HepG2 (cell line): Measurements from ENCODE around the gene CAPZA1. TPM values are rescaled to one million over a fixed set of nuclear protein-coding genes. Genes with fewer than 3 reads are reported as not detected.

Experiments
- HNF4A ChIP-seq: sonication (generic); formaldehyde crosslinking; IDR thresholded peaks from 2 replicates; pipeline ENCODE4 v1.4.0; 2020; ENCODE audit warnings: missing genetic modification reagents
- HOXA3 ChIP-seq: sonication (generic); formaldehyde crosslinking; IDR thresholded peaks from 2 replicates; pipeline ENCODE4 v1.5.0; 2020; ENCODE audit warnings: missing genetic modification reagents
- HOXA9 ChIP-seq: sonication (generic); formaldehyde crosslinking; IDR thresholded peaks from 2 replicates; pipeline ENCODE4 v1.8.1; 2022; ENCODE audit warnings: missing genetic modification reagents, mild to moderate bottlenecking, moderate library complexity, borderline replicate concordance
- IRF9 ChIP-seq: sonication (generic); formaldehyde crosslinking; IDR thresholded peaks from 2 replicates; pipeline ENCODE4 v1.8.0; 2022; ENCODE audit warnings: missing genetic modification reagents, mild to moderate bottlenecking, borderline replicate concordance
- IRX3 ChIP-seq: sonication (generic); formaldehyde crosslinking; IDR thresholded peaks from 2 replicates; pipeline ENCODE4 v1.8.1; 2023; ENCODE audit warnings: mild to moderate bottlenecking, low read depth, missing genetic modification reagents, borderline replicate concordance
- KLF11 ChIP-seq: IDR thresholded peaks from 2 replicates; pipeline ENCODE4 v1.6.1; 2016; ENCODE audit warnings: missing compliant biosample characterization
- NFIB ChIP-seq: sonication (generic); formaldehyde crosslinking; IDR thresholded peaks from 2 replicates; pipeline ENCODE4 v1.9.0; 2021; ENCODE audit warnings: missing genetic modification reagents, mild to moderate bottlenecking, borderline replicate concordance
- PAXIP1 ChIP-seq: sonication (generic); formaldehyde crosslinking; conservative IDR thresholded peaks from 2 replicates; pipeline ENCODE4 v1.4.0; 2020; ENCODE audit warnings: mild to moderate bottlenecking, missing genetic modification reagents, moderate library complexity
- RBM39 ChIP-seq: fragments of 200-400 bp; formaldehyde crosslinking; IDR thresholded peaks from one replicate; pipeline ENCODE4 v1.6.1; 2018; ENCODE audit warnings: antibody characterized with exemption, mild to moderate bottlenecking, low read depth, low read length; ENCODE audit not compliant: poor library complexity, severe bottlenecking
- RCOR2 ChIP-seq: IDR thresholded peaks from 2 replicates; pipeline ENCODE4 v1.6.1; 2016; ENCODE audit warnings: missing biosample characterization, missing genetic modification reagents
- TFAP4 ChIP-seq: sonication (generic); IDR thresholded peaks from 2 replicates; pipeline ENCODE4 v1.6.1; 2016; ENCODE audit warnings: low read depth, borderline replicate concordance
- YY1 ChIP-seq: IDR thresholded peaks from 2 replicates; pipeline ENCODE4 v1.6.1; 2011; ENCODE audit warnings: low read length, low read depth, moderate library complexity, mild to moderate bottlenecking; ENCODE audit not compliant: insufficient read depth, insufficient replicate concordance
- ZBTB10 ChIP-seq: sonication (generic); formaldehyde crosslinking; IDR thresholded peaks from 2 replicates; pipeline ENCODE4 v1.4.0; 2020; ENCODE audit warnings: missing genetic modification reagents, borderline replicate concordance
- ZNF143 ChIP-seq: sonication (generic); formaldehyde crosslinking; IDR thresholded peaks from 2 replicates; pipeline ENCODE4 v1.4.0; 2020; ENCODE audit warnings: missing genetic modification reagents
- ZNF235 ChIP-seq: sonication (generic); formaldehyde crosslinking; IDR thresholded peaks from 2 replicates; pipeline ENCODE4 v1.8.1; 2023; ENCODE audit warnings: mild to moderate bottlenecking, missing genetic modification reagents, borderline replicate concordance
- ZNF672 ChIP-seq: sonication (generic); formaldehyde crosslinking; IDR thresholded peaks from 2 replicates; pipeline ENCODE4 v1.8.1; 2022; ENCODE audit warnings: missing genetic modification reagents
- ZSCAN12 ChIP-seq: sonication (generic); formaldehyde crosslinking; IDR thresholded peaks from 2 replicates; pipeline ENCODE4 v1.9.0; 2021; ENCODE audit warnings: mild to moderate bottlenecking, missing genetic modification reagents
- polyA plus RNA-seq, 8 experiments: library from polyadenylated mRNA; depleted of rRNA in 3 of 8; stranded (reverse) in 7 of 8; unstranded in 1 of 8; fragments of >200 nt; fragmentation: Illumina TruSeq in 4 of 8; extraction: Trizol in 4 of 8; gene quantifications; 2 replicates each; pipeline versions ENCODE4 v1.2.1 to v1.2.3, GENCODE V29; 2011 to 2016; ENCODE audit warnings: low read depth in 4 of 8, missing spikeins in 1 of 8, mixed read lengths in 1 of 8; ENCODE audit not compliant: insufficient read depth in 1 of 8
- total RNA-seq, 5 experiments: library from RNA; depleted of rRNA; stranded (reverse); fragments of >200 nt; fragmentation: Illumina TruSeq; extraction: Trizol; gene quantifications; 2 replicates each; pipeline ENCODE4 v1.2.3, GENCODE V29; 2016; ENCODE audit warnings: low read depth in 1 of 5

CAPZA1 gene
- total and polyA plus RNA-seq, 2 of the 13 experiments (the other 11 are each of a cell fraction or from before 2014, with no cell fraction given): 67.0 to 117 TPM

- TF ChIP-seq ZNF235 (CRISPR knock-in tag) (no peak), KLF11 (CRISPR knock-in tag) (no peak), YY1 (peak; percentile 5), HOXA9 (CRISPR knock-in tag) (no peak), RBM39 (peak; percentile 18), IRX3 (CRISPR knock-in tag) (0 out of 2 replicates have a peak, but pooled peaks have one; percentile 11), HNF4A (CRISPR knock-in tag) (no peak), HOXA3 (0 out of 2 replicates have a peak, but pooled peaks have one; percentile 42), ZNF672 (CRISPR knock-in tag) (no peak), NFIB (CRISPR knock-in tag) (no peak), ZSCAN12 (no peak), TFAP4 (peak; percentile 17; the same call in 1 of the 2 replicates), RCOR2 (CRISPR knock-in tag) (no peak), IRF9 (CRISPR knock-in tag) (0 out of 2 replicates have a peak, but pooled peaks have one; percentile 18), ZBTB10 (CRISPR knock-in tag) (0 out of 2 replicates have a peak, but pooled peaks have one; percentile 13), PAXIP1 (CRISPR knock-in tag) (0 out of 2 replicates have a peak, but pooled peaks have one; percentile 0), ZNF143 (CRISPR knock-in tag) (no peak)
These were observed 87.0 kb downstream of the CAPZA1 start, which contains the start of gene RHOC (continued) for GRCh38 chr1:112706505-112707220.
